Activated CD8-positive, alpha-beta memory T cell treated with anti-CD3 and anti-CD28 coated beads for 36 hours (primary cell): ENCODE results near the gene LRRC40. TPM values are rescaled to one million over a fixed set of nuclear protein-coding genes. Genes with fewer than 3 reads are reported as not detected.

ENCODE experiments used
- CTCF ChIA-PET: fragments of 350-600 bp; sonication (Branson Sonifier 250); formaldehyde crosslinking; loops from one replicate; lab custom pipeline; 2021; ENCODE audit warnings: antibody characterized with exemption; lab: Charles Lee
- POLR2A ChIA-PET: fragments of 350-600 bp; sonication (Branson Sonifier 250); formaldehyde crosslinking; loops from one replicate; lab custom pipeline; 2021; ENCODE audit warnings: antibody characterized with exemption; lab: Charles Lee
- total RNA-seq, 2 experiments: library from RNA; stranded (reverse); gene quantifications; one replicate each; pipeline ENCODE4 v1.2.3, GENCODE V29; 2021

The LRRC40 gene
- 10 to 100 TPM; 21.4 to 22.6 TPM for total RNA-seq

- ChIA-PET POLR2A (interaction anchor here (1.0 to 3.4 kb wide), 3 partner anchors 10 to 75 kb away, joined by 3 to 21 read pairs (median 3); partner anchors contain the start of gene SRSF11), CTCF (interaction anchor here (1.1 kb wide), 1 partner anchor 13 kb away, joined by 3 read pairs; no protein-coding TSS in a partner anchor)
Measured at GRCh38 chr1:70205434-70206118, at the start of gene LRRC40. Gene LRRC40, minus strand, starts transcription at chr1:70205579. Its CDS starts 39 bp downstream, at chr1:70205540.

GRCh38 chr1:70248729-70249128, 43.4 kb upstream of the LRRC40 start:
- POLR2A ChIA-PET, result interaction anchor here (0.5 kb wide), 1 partner anchor 228 kb away, joined by 3 read pairs; no protein-coding TSS in a partner anchor
- CTCF ChIA-PET, result no interaction called here

- ChIA-PET POLR2A (interaction anchor here (1.1 kb wide), 1 partner anchor 26 kb away, joined by 3 read pairs; the partner anchor contains the start of gene SRSF11), CTCF (no interaction called here)
Measured at GRCh38 chr1:70247768-70248167, 42.4 kb upstream of the LRRC40 start.

GRCh38 chr1:70247122-70247521, 41.7 kb upstream of the LRRC40 start:
- ChIA-PET POLR2A (interaction anchor here (1.0 to 1.1 kb wide), 2 partner anchors 10 to 26 kb away, joined by 3 read pairs; partner anchors contain the start of gene SRSF11), CTCF (no interaction called here)

- POLR2A ChIA-PET, result interaction anchor here (0.6 kb wide), 1 partner anchor 53 kb away, joined by 5 read pairs; no protein-coding TSS in a partner anchor
- CTCF ChIA-PET, result no interaction called here
Measured at GRCh38 chr1:70239940-70240339, 34.6 kb upstream of the LRRC40 start.

GRCh38 chr1:70234733-70235132, 29.4 kb upstream of the LRRC40 start:
- ChIA-PET POLR2A (no interaction called here), CTCF (no interaction called here)

GRCh38 chr1:70231475-70231874, 26.1 kb upstream of the LRRC40 start:
- ChIA-PET POLR2A (interaction anchor here (1.0 kb wide), 1 partner anchor 11 kb away, joined by 3 read pairs; the partner anchor contains the start of gene SRSF11), CTCF (no interaction called here)

- ChIA-PET CTCF (no interaction called here), POLR2A (interaction anchor here (0.7 kb wide), 1 partner anchor 183 kb away, joined by 3 read pairs; no protein-coding TSS in a partner anchor)
Measured at GRCh38 chr1:70228670-70229069, 23.3 kb upstream of the LRRC40 start.

- CTCF ChIA-PET, result no interaction called here
- POLR2A ChIA-PET, result interaction anchor here (0.6 kb wide), 1 partner anchor 8 kb away, joined by 9 read pairs; no protein-coding TSS in a partner anchor
Measured at GRCh38 chr1:70227439-70227838, 22.1 kb upstream of the LRRC40 start.

- CTCF ChIA-PET, result no interaction called here
Measured at GRCh38 chr1:70224954-70225353, 19.6 kb upstream of the LRRC40 start.

GRCh38 chr1:70222716-70223235, 17.4 kb upstream of the LRRC40 start:
- POLR2A ChIA-PET, result no interaction called here

More at GRCh38 chr1:70224954-70225353, 19.6 kb upstream of the LRRC40 start:
- POLR2A ChIA-PET, result no interaction called here

GRCh38 chr1:70221238-70222121, 16.1 kb upstream of the LRRC40 start, which contains the start of gene SRSF11:
Gene SRSF11, plus strand, starts transcription at chr1:70221380. Its CDS starts 257 bp downstream, at chr1:70221637.
- CTCF ChIA-PET, result interaction anchor here (0.9 to 1.4 kb wide), 2 partner anchors 11 to 133 kb away, joined by 3 to 4 read pairs; partner anchors contain the start of gene ANKRD13C

More at GRCh38 chr1:70222716-70223235, 17.4 kb upstream of the LRRC40 start:
- CTCF ChIA-PET, result interaction anchor here (0.6 kb wide), 1 partner anchor 33 kb away, joined by 3 read pairs; no protein-coding TSS in a partner anchor

GRCh38 chr1:70220517-70221237, 15.3 kb upstream of the LRRC40 start:
- ChIA-PET CTCF (interaction anchor here (0.9 to 1.4 kb wide), 2 partner anchors 12 to 133 kb away, joined by 3 to 4 read pairs; partner anchors contain the start of gene ANKRD13C), POLR2A (interaction anchor here (0.7 to 2.1 kb wide), 8 partner anchors 11 to 194 kb away, joined by 3 to 21 read pairs (median 3); partner anchors contain the start of genes ANKRD13C and LRRC40)

More at GRCh38 chr1:70221238-70222121, 16.1 kb upstream of the LRRC40 start, which contains the start of gene SRSF11:
- POLR2A ChIA-PET, result interaction anchor here (0.6 to 2.1 kb wide), 9 partner anchors 10 to 193 kb away, joined by 3 to 21 read pairs (median 3); partner anchors contain the start of genes ANKRD13C and LRRC40

GRCh38 chr1:70220015-70220414, 14.6 kb upstream of the LRRC40 start:
- ChIA-PET CTCF (interaction anchor here (1.4 kb wide), 1 partner anchor 134 kb away, joined by 4 read pairs; the partner anchor contains the start of gene ANKRD13C), POLR2A (interaction anchor here (2.1 kb wide), 1 partner anchor 14 kb away, joined by 21 read pairs; the partner anchor contains the start of gene LRRC40)

- ChIA-PET POLR2A (no interaction called here), CTCF (no interaction called here)
Measured at GRCh38 chr1:70211541-70211940, 6.2 kb upstream of the LRRC40 start.

- POLR2A ChIA-PET, result no interaction called here
- CTCF ChIA-PET, result no interaction called here
Measured at GRCh38 chr1:70210820-70211219, 5.4 kb upstream of the LRRC40 start.

GRCh38 chr1:70208292-70208691, 2.9 kb upstream of the LRRC40 start:
- POLR2A ChIA-PET, result no interaction called here
- CTCF ChIA-PET, result interaction anchor here (0.6 kb wide), 1 partner anchor 828 kb away, joined by 3 read pairs; no protein-coding TSS in a partner anchor
